K562 (cell line): ENCODE measurements around the gene ADD1. TPM values are rescaled to one million over a fixed set of nuclear protein-coding genes. Genes with fewer than 3 reads are reported as not detected.

ENCODE experiments used
- CCAR2 ChIP-seq: fragments of 200-400 bp; formaldehyde crosslinking; IDR thresholded peaks from 2 replicates; pipeline ENCODE4 v1.6.1; 2017; ENCODE audit warnings: mild to moderate bottlenecking, low read depth, low read length
- GTF2A2 ChIP-seq: IDR thresholded peaks from 2 replicates; pipeline ENCODE4 v1.6.1; 2016; ENCODE audit warnings: mild to moderate bottlenecking, missing genetic modification characterization, missing compliant biosample characterization
- JUN ChIP-seq, 2 experiments: sonication (generic) in 1 of 2; formaldehyde crosslinking in 1 of 2; IDR thresholded peaks; 2 replicates each; pipeline versions ENCODE4 v1.6.1 to v1.8.0; 2012 to 2022; ENCODE audit warnings: borderline replicate concordance in 2 of 2, mild to moderate bottlenecking in 2 of 2, improper control_type of control experiment in 1 of 2, low read depth in 1 of 2, low read length in 1 of 2, missing genetic modification reagents in 1 of 2
- L3MBTL2 ChIP-seq: fragments of 450-650 bp; IDR thresholded peaks from 2 replicates; pipeline ENCODE4 v1.6.1; 2016; ENCODE audit warnings: mild to moderate bottlenecking, moderate library complexity
- MAX ChIP-seq: sonication (generic); formaldehyde crosslinking; IDR thresholded peaks from 2 replicates; pipeline ENCODE4 v1.9.0; 2022; ENCODE audit warnings: mild to moderate bottlenecking, missing genetic modification reagents
- NFE2 ChIP-seq: IDR thresholded peaks from 2 replicates; pipeline ENCODE4 v1.6.1; 2014; ENCODE audit warnings: antibody characterized with exemption, low read depth
- NR2C2 ChIP-seq, 2 experiments: fragments of 200-800 bp in 1 of 2; sonication (Bioruptor generic) in 1 of 2; sonication (generic) in 1 of 2; formaldehyde crosslinking in 1 of 2; IDR thresholded peaks; 2 replicates each; pipeline versions ENCODE4 v1.6.1 to v1.8.0; 2016 to 2022; ENCODE audit warnings: mild to moderate bottlenecking in 1 of 2, missing compliant biosample characterization in 1 of 2, missing genetic modification characterization in 1 of 2, missing genetic modification reagents in 1 of 2
- POU5F1 ChIP-seq: fragments of 150-350 bp; IDR thresholded peaks from 2 replicates; pipeline ENCODE4 v1.6.1; 2014; ENCODE audit warnings: borderline replicate concordance, low read length, low read depth, mild to moderate bottlenecking; ENCODE audit not compliant: partially characterized antibody
- RREB1 ChIP-seq: fragments of 250-450 bp; sonication (Bioruptor Pico); IDR thresholded peaks from 2 replicates; pipeline ENCODE4 v1.4.0; 2020
- TEAD1 ChIP-seq, 2 experiments: fragments of 450-650 bp in 1 of 2; sonication (generic) in 1 of 2; formaldehyde crosslinking; IDR thresholded peaks; 2 replicates each; pipeline versions ENCODE4 v1.4.0 to v1.8.0; 2020 to 2022; ENCODE audit warnings: mild to moderate bottlenecking in 2 of 2, missing genetic modification reagents in 1 of 2
- XRCC3 ChIP-seq: fragments of 450-650 bp; IDR thresholded peaks from 2 replicates; pipeline ENCODE4 v1.6.1; 2017; ENCODE audit warnings: mild to moderate bottlenecking, moderate library complexity
- ZFX ChIP-seq: sonication (generic); formaldehyde crosslinking; IDR thresholded peaks from 2 replicates; pipeline ENCODE4 v1.8.0; 2022; ENCODE audit warnings: mild to moderate bottlenecking, missing genetic modification reagents, moderate library complexity
- ZHX1 ChIP-seq: fragments of 150-350 bp; conservative IDR thresholded peaks from 2 replicates; pipeline ENCODE4 v1.6.1; 2014; ENCODE audit warnings: low read length
- ZNF24 ChIP-seq: fragments of 450-650 bp; IDR thresholded peaks from 2 replicates; pipeline ENCODE4 v1.6.1; 2016
- ZNF324 ChIP-seq: fragments of 250-450 bp; sonication (Bioruptor Pico); IDR thresholded peaks from 2 replicates; pipeline ENCODE4 v1.4.0; 2020; ENCODE audit warnings: mild to moderate bottlenecking
- ZNF408 ChIP-seq: fragments of 250-450 bp; sonication (Bioruptor Pico); IDR thresholded peaks from 2 replicates; pipeline ENCODE4 v1.4.0; 2020; ENCODE audit warnings: low read depth, mild to moderate bottlenecking, moderate library complexity
- ZNF436 ChIP-seq: fragments of 250-450, 450-650 bp; sonication (Bioruptor Pico); formaldehyde crosslinking; IDR thresholded peaks from 2 replicates; pipeline ENCODE4 v1.7.0; 2020; ENCODE audit warnings: mild to moderate bottlenecking
- polyA plus RNA-seq, 8 experiments: library from polyadenylated mRNA; depleted of rRNA in 4 of 8; stranded (reverse) in 5 of 8; unstranded in 3 of 8; fragments of >200 nt; fragmentation: Nextera tagmentation in 2 of 8; fragmentation: Illumina TruSeq in 1 of 8; extraction: Ambion mirVana in 2 of 8; extraction: Trizol in 1 of 8; gene quantifications; 2 replicates each; pipeline versions ENCODE4 v1.2.1 to v1.2.3, GENCODE V29; 2011 to 2014; ENCODE audit warnings: inconsistent platforms in 1 of 8, missing spikeins in 1 of 8
- total RNA-seq, 7 experiments: library from RNA; depleted of rRNA in 6 of 7; stranded (reverse); fragments of >200 nt in 6 of 7; fragmentation: Illumina TruSeq in 2 of 7; extraction: Trizol in 2 of 7; gene quantifications; 2 replicates each; pipeline versions ENCODE4 v1.2.1 to v1.2.3, GENCODE V29; 2011 to 2021; ENCODE audit warnings: low replicate concordance in 1 of 7

Gene ADD1
- total and polyA plus RNA-seq, 9 of the 15 experiments (the other 6 are each of a cell fraction or from before 2014, with no cell fraction given): 17.5 to 153 (median 74.0) TPM

- TF ChIP-seq ZNF324 (no peak), MAX (CRISPR knock-in tag) (peak; percentile 49; the same call in 1 of the 2 replicates), ZNF408 (no peak), GTF2A2 (tag) (no peak), ZFX (CRISPR knock-in tag) (no peak), RREB1 (CRISPR knock-in tag) (no peak), NFE2 (0 out of 2 replicates have a peak, but pooled peaks have one; percentile 20), ZNF24 (no peak), POU5F1 (no peak), ZNF436 (CRISPR knock-in tag) (no peak), CCAR2 (no peak), ZHX1 (no peak), L3MBTL2 (no peak), JUN (IDR thresholded peaks at IDR 0.05; ENCODE audit: borderline replicate concordance, low read depth, low read length) (no peak), JUN (CRISPR knock-in tag; IDR thresholded peaks at IDR 0.05; ENCODE audit: borderline replicate concordance) (no peak), NR2C2 (CRISPR knock-in tag; IDR thresholded peaks at IDR 0.05) (peak; percentile 15; the same call in 1 of the 2 replicates), NR2C2 (tag; IDR thresholded peaks at IDR 0.05) (no peak), TEAD1 (CRISPR knock-in tag; IDR thresholded peaks at IDR 0.05) (0 out of 4 replicates have a peak, but pooled peaks of 1 of the 2 experiments have one; percentile 37), XRCC3 (no peak)
Observed at GRCh38 chr4:2937146-2937857, 93.7 kb downstream of the ADD1 start (continued).
